ENCODE data around the gene IQGAP1.

IQGAP1 gene

GRCh38 chr15:90535254-90535653 is 147.2 kb downstream of the IQGAP1 start:
- no peak for DNase-seq

- DNase-seq = no peak
Observed at GRCh38 chr15:90539789-90540188, 151.7 kb downstream of the IQGAP1 start.

GRCh38 chr15:90540768-90541167 is 152.7 kb downstream of the IQGAP1 start:
- DNase-seq = no peak

DNA sequence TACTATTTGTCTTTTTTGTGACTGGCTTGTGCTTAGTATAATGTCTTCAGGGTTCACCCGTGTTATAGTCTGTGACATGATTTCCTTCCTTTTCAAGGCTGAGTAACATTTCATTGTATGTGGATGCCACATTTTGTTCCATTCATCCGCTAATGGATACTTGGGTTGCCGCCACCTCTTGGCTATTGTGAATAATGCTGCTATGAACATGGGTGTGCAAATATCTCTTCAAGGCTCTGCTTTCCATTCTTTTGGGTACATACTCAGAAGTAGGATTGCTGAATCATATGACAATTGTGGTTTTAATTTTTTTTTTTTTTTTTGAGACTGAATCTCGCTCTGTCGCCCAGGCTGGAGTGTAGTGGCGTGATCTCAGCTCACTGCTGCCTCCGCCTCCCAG is 157.1 kb downstream of the IQGAP1 start:
- DNase-seq = no peak

DNA sequence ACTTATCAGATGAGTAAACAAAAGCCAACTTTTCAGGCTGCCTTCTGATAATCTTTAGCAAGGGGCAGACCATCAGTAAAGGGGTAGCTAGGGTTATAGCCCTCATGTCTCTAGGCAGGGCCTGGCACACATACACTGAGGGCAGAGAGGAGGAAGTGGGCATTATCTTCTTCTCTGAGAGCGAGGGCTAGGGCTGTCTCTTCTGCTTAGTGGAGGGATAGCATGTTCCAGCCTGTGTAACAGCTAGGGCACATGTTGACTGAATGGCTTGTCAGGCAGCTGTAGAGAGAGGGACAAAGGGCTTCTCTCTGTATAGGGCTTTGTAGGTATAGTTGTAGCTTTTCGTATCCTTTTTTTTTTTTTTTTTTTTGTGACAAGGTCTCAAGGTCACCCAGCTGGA is 159.5 kb downstream of the IQGAP1 start:
- DNase-seq = no peak

- no peak for DNase-seq
Observed at GRCh38 chr15:90550919-90551318, 162.9 kb downstream of the IQGAP1 start.
